HEK293 (cell line): ENCODE data around the gene CLTB.

ENCODE experiments used
- CTCF ChIA-PET: fragments of 350-600 bp; formaldehyde crosslinking; extraction: SDS; loops from one replicate; lab custom pipeline; 2021; ENCODE audit warnings: antibody characterized with exemption; lab: Yijun Ruan, JAX
- POLR2A ChIA-PET: fragments of 300-600 bp; formaldehyde crosslinking; extraction: SDS; loops from one replicate; lab custom pipeline; 2020; ENCODE audit warnings: antibody characterized with exemption, inconsistent platforms; lab: Yijun Ruan, JAX
- H3K27ac ChIP-seq: fragments of 200-500 bp; sonication (Bioruptor generic); 2 replicates; pipeline ENCODE4 v1.5.1; 2014; ENCODE audit warnings: low read depth, low read length, control low read depth, inconsistent platforms; ENCODE audit errors: extremely low read depth
- H3K36me3 ChIP-seq, 2 experiments: fragments of 200-500 bp in 1 of 2; sonication (Bioruptor generic) in 1 of 2; 1 replicate in 1 of 2; 2 replicates in 1 of 2; pipeline ENCODE4 v1.5.1; 2014 to 2017; ENCODE audit warnings: inconsistent platforms in 2 of 2, low read length in 2 of 2; ENCODE audit not compliant: control insufficient read depth in 2 of 2, insufficient read depth in 1 of 2
- H3K4me1 ChIP-seq: fragments of 200-500 bp; sonication (Bioruptor generic); 2 replicates; pipeline ENCODE4 v1.5.1; 2014; ENCODE audit warnings: mild to moderate bottlenecking, low read length, inconsistent platforms; ENCODE audit not compliant: control insufficient read depth, insufficient read depth
- H3K4me3 ChIP-seq: 2 replicates; pipeline ENCODE4 v1.5.1; 2011; ENCODE audit warnings: low read depth, mild to moderate bottlenecking, control low read depth, low read length, moderate library complexity
- H3K9me3 ChIP-seq: fragments of 200-500 bp; sonication (Bioruptor generic); 2 replicates; pipeline ENCODE4 v1.5.1; 2014; ENCODE audit warnings: low read depth, low read length, inconsistent platforms; ENCODE audit not compliant: control insufficient read depth, insufficient read depth
- EGR2 ChIP-seq: fragments of 450-650 bp; formaldehyde crosslinking; IDR thresholded peaks from 2 replicates; pipeline ENCODE4 v1.5.1; 2016; ENCODE audit warnings: low read depth, missing biosample characterization, missing genetic modification characterization
- REPIN1 ChIP-seq: fragments of 450-650 bp; formaldehyde crosslinking; IDR thresholded peaks from 2 replicates; pipeline ENCODE4 v1.5.1; 2017; ENCODE audit warnings: missing biosample characterization, missing genetic modification characterization, low read depth
- SETDB1 ChIP-seq: IDR thresholded peaks from one replicate; pipeline ENCODE4 v1.6.1; 2017; ENCODE audit warnings: mild to moderate bottlenecking, low read length, moderate library complexity, mixed read lengths; ENCODE audit not compliant: insufficient read length
- SP2 ChIP-seq: fragments of 450-650 bp; formaldehyde crosslinking; IDR thresholded peaks from 2 replicates; pipeline ENCODE4 v1.5.1; 2016; ENCODE audit warnings: missing biosample characterization, missing genetic modification characterization
- TRIM28 ChIP-seq: IDR thresholded peaks from 2 replicates; pipeline ENCODE4 v1.6.1; 2011; ENCODE audit warnings: low read length, control low read depth, borderline replicate concordance
- ZBTB1 ChIP-seq: fragments of 450-650 bp; formaldehyde crosslinking; IDR thresholded peaks from 2 replicates; pipeline ENCODE4 v1.5.1; 2016; ENCODE audit warnings: missing biosample characterization, missing genetic modification characterization
- ZBTB20 ChIP-seq: fragments of 450-650 bp; formaldehyde crosslinking; IDR thresholded peaks from 2 replicates; pipeline ENCODE4 v1.5.1; 2016; ENCODE audit warnings: missing biosample characterization, missing genetic modification characterization
- ZBTB8A ChIP-seq: fragments of 450-650 bp; formaldehyde crosslinking; IDR thresholded peaks from 2 replicates; pipeline ENCODE4 v1.5.1; 2016; ENCODE audit warnings: missing biosample characterization, missing genetic modification characterization
- ZFHX2 ChIP-seq: fragments of 450-650 bp; formaldehyde crosslinking; conservative IDR thresholded peaks from 2 replicates; pipeline ENCODE4 v1.5.1; 2016; ENCODE audit warnings: missing biosample characterization, missing genetic modification characterization
- ZNF138 ChIP-seq: fragments of 450-650 bp; formaldehyde crosslinking; IDR thresholded peaks from 2 replicates; pipeline ENCODE4 v1.5.1; 2016; ENCODE audit warnings: missing biosample characterization, missing genetic modification characterization, borderline replicate concordance
- ZNF19 ChIP-seq: fragments of 450-650 bp; formaldehyde crosslinking; IDR thresholded peaks from 2 replicates; pipeline ENCODE4; 2016; ENCODE audit warnings: missing biosample characterization, missing genetic modification characterization, low read depth
- ZNF214 ChIP-seq: fragments of 450-650 bp; formaldehyde crosslinking; IDR thresholded peaks from 2 replicates; pipeline ENCODE4 v1.5.1; 2017; ENCODE audit warnings: missing biosample characterization, mild to moderate bottlenecking, missing genetic modification characterization, borderline replicate concordance
- ZNF223 ChIP-seq: fragments of 450-650 bp; formaldehyde crosslinking; IDR thresholded peaks from 2 replicates; pipeline ENCODE4 v1.5.1; 2016; ENCODE audit warnings: missing biosample characterization, missing genetic modification characterization
- ZNF335 ChIP-seq: fragments of 450-650 bp; formaldehyde crosslinking; conservative IDR thresholded peaks from 2 replicates; pipeline ENCODE4 v1.5.1; 2016; ENCODE audit warnings: missing biosample characterization, missing genetic modification characterization
- ZNF423 ChIP-seq: fragments of 450-650 bp; formaldehyde crosslinking; IDR thresholded peaks from 2 replicates; pipeline ENCODE4 v1.5.1; 2016; ENCODE audit warnings: missing biosample characterization, missing genetic modification characterization
- ZNF549 ChIP-seq: fragments of 450-650 bp; IDR thresholded peaks from 2 replicates; pipeline ENCODE4 v1.5.1; 2018; ENCODE audit warnings: missing biosample characterization, missing genetic modification characterization, mild to moderate bottlenecking, inconsistent platforms, moderate library complexity
- ZNF596 ChIP-seq: fragments of 450-650 bp; IDR thresholded peaks from 2 replicates; pipeline ENCODE4 v1.5.0; 2018; ENCODE audit warnings: missing biosample characterization, mild to moderate bottlenecking, missing genetic modification characterization, moderate library complexity
- ZNF600 ChIP-seq: fragments of 450-650 bp; formaldehyde crosslinking; IDR thresholded peaks from 2 replicates; pipeline ENCODE4 v1.5.1; 2016; ENCODE audit warnings: missing biosample characterization, missing genetic modification characterization
- ZNF624 ChIP-seq: fragments of 450-650 bp; formaldehyde crosslinking; IDR thresholded peaks from 2 replicates; pipeline ENCODE4 v1.5.1; 2017; ENCODE audit warnings: missing biosample characterization, missing genetic modification characterization
- ZXDB ChIP-seq: fragments of 450-650 bp; formaldehyde crosslinking; IDR thresholded peaks from 2 replicates; pipeline ENCODE4 v1.5.1; 2016; ENCODE audit warnings: missing biosample characterization, missing genetic modification characterization
- TF ChIP-seq, protein P1 (sequence below): fragments of 450-650 bp; formaldehyde crosslinking; IDR thresholded peaks from 2 replicates; pipeline ENCODE4 v1.5.1; 2017; ENCODE audit warnings: missing biosample characterization, missing genetic modification characterization
- TF ChIP-seq, protein P2 (sequence below): fragments of 450-650 bp; formaldehyde crosslinking; IDR thresholded peaks from 2 replicates; pipeline ENCODE4 v1.5.1; 2017; ENCODE audit warnings: missing biosample characterization, missing genetic modification characterization
- TF ChIP-seq, protein P3 (sequence below): fragments of 450-650 bp; IDR thresholded peaks from 2 replicates; pipeline ENCODE4 v1.5.1; 2018; ENCODE audit warnings: missing biosample characterization, mild to moderate bottlenecking, missing genetic modification characterization
- TF ChIP-seq, protein P4 (sequence below): fragments of 450-650 bp; formaldehyde crosslinking; IDR thresholded peaks from 2 replicates; pipeline ENCODE4 v1.5.1; 2016; ENCODE audit warnings: missing biosample characterization, missing genetic modification characterization
- TF ChIP-seq, protein P5 (sequence below): fragments of 450-650 bp; formaldehyde crosslinking; IDR thresholded peaks from 2 replicates; pipeline ENCODE4 v1.5.1; 2017; ENCODE audit warnings: missing biosample characterization, missing genetic modification characterization
- TF ChIP-seq, protein P6 (sequence below): fragments of 450-650 bp; formaldehyde crosslinking; IDR thresholded peaks from 2 replicates; pipeline ENCODE4 v1.5.1; 2016; ENCODE audit warnings: missing biosample characterization, missing genetic modification characterization

CLTB gene, protein sequence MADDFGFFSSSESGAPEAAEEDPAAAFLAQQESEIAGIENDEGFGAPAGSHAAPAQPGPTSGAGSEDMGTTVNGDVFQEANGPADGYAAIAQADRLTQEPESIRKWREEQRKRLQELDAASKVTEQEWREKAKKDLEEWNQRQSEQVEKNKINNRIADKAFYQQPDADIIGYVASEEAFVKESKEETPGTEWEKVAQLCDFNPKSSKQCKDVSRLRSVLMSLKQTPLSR

DNA sequence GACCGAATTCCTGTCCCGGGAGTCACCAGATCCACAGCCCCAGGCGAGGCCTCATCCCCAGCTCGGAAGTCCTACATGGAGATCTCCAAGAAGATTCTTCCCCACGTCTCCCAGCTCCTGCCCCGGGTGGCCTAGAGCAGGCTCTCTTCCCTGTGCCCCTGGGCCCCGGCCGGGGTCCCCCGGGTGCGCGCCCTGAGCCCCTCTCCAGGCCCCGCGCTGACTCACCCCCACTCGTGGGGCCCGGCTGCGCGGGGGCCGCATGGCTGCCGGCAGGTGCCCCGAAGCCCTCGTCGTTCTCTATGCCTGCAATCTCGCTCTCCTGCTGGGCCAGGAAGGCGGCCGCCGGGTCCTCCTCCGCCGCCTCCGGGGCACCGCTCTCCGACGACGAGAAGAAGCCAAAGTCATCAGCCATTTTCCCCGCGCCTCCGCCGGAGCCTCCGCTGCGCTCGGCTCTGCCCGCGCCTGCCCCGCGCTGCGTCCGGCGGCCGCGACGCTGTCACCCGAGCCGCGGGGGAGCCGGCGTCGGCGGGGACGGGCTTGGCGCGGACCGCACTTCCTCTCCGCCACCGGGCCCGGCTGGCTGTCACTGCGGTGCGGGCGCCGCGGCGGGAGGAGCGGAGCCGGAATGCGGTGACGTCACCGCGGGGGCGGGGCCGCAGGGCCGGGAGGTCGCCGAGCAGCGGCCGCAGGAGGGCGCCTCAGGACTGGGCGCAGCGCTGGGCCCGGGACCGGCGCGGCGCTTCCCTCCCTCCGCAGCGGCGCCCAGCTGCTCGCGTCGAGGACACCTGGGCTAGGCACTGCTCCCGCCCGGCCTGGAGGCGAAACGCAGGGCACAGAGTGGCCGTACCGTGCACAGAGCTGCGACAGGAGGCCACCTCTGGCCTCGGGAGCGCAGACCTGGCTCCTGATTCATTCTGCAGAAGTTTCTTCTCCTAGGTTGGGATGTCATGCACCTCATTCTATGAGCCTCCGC, at the start of gene CLTB:
Gene CLTB (minus strand): TSS at position 588 of the 973 bp plus-strand sequence. CDS start 176 bp downstream, at position 412.
- H3K9me3 ChIP-seq = no peaks in the 10 kb centered on the region
- H3K36me3 ChIP-seq = peaks cover 0 to 5% of the 10 kb centered on the region in 2 experiments; a peak in 1 of 3 replicates
- no peaks in the 10 kb centered on the region for H3K4me1 ChIP-seq
- peak within 1 kb of the TSS; percentile 77 for H3K4me3 ChIP-seq
- H3K27ac ChIP-seq = peak within 1 kb of the TSS; percentile 66; the same call in 1 of the 2 replicates
- ChIA-PET POLR2A (interaction anchor here (0.8 to 3.2 kb wide), 6 partner anchors 10 to 244 kb away, joined by 3 to 14 read pairs (median 5); partner anchors contain the start of genes FAF2 and RNF44), CTCF (interaction anchor here (0.5 to 5.2 kb wide), 17 partner anchors 10 to 254 kb away, joined by 3 to 43 read pairs (median 3); partner anchors contain the start of genes FAF2 and RNF44)
- TF ChIP-seq ZNF335 (tag by site-specific recombination) (peak; percentile 72), TRIM28 (peak; percentile 90; the same call in 1 of the 2 replicates), ZNF214 (tag by site-specific recombination) (no peak), ZNF624 (no peak), SETDB1 (peak; percentile 56), ZNF19 (tag by site-specific recombination) (no peak), REPIN1 (tag by site-specific recombination) (no peak; the same call in 1 of the 2 replicates), ZBTB8A (tag by site-specific recombination) (peak; percentile 95), ZNF423 (peak; percentile 47; the same call in 1 of the 2 replicates), ZNF138 (tag by site-specific recombination) (no peak), ZBTB1 (tag by site-specific recombination) (no peak), SP2 (tag by site-specific recombination) (no peak), ZNF600 (tag by site-specific recombination) (peak; percentile 55; the same call in 1 of the 2 replicates), EGR2 (tag by site-specific recombination) (peak; percentile 45; the same call in 1 of the 2 replicates), ZNF223 (tag by site-specific recombination) (no peak), ZFHX2 (tag by site-specific recombination) (peak; percentile 81), ZNF549 (tag by site-specific recombination) (no peak), ZXDB (tag by site-specific recombination) (0 out of 2 replicates have a peak, but pooled peaks have one; percentile 21), ZBTB20 (tag by site-specific recombination) (peak; percentile 73), ZNF596 (tag by site-specific recombination) (peak; percentile 35; the same call in 1 of the 2 replicates)
- TF ChIP-seq, protein P1, sequence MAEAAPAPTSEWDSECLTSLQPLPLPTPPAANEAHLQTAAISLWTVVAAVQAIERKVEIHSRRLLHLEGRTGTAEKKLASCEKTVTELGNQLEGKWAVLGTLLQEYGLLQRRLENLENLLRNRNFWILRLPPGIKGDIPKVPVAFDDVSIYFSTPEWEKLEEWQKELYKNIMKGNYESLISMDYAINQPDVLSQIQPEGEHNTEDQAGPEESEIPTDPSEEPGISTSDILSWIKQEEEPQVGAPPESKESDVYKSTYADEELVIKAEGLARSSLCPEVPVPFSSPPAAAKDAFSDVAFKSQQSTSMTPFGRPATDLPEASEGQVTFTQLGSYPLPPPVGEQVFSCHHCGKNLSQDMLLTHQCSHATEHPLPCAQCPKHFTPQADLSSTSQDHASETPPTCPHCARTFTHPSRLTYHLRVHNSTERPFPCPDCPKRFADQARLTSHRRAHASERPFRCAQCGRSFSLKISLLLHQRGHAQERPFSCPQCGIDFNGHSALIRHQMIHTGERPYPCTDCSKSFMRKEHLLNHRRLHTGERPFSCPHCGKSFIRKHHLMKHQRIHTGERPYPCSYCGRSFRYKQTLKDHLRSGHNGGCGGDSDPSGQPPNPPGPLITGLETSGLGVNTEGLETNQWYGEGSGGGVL (tag by site-specific recombination) = 0 out of 2 replicates have a peak, but pooled peaks have one; percentile 20
- TF ChIP-seq, protein P2, sequence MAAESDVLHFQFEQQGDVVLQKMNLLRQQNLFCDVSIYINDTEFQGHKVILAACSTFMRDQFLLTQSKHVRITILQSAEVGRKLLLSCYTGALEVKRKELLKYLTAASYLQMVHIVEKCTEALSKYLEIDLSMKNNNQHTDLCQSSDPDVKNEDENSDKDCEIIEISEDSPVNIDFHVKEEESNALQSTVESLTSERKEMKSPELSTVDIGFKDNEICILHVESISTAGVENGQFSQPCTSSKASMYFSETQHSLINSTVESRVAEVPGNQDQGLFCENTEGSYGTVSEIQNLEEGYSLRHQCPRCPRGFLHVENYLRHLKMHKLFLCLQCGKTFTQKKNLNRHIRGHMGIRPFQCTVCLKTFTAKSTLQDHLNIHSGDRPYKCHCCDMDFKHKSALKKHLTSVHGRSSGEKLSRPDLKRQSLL (tag by site-specific recombination) = no peak
- TF ChIP-seq, protein P3, sequence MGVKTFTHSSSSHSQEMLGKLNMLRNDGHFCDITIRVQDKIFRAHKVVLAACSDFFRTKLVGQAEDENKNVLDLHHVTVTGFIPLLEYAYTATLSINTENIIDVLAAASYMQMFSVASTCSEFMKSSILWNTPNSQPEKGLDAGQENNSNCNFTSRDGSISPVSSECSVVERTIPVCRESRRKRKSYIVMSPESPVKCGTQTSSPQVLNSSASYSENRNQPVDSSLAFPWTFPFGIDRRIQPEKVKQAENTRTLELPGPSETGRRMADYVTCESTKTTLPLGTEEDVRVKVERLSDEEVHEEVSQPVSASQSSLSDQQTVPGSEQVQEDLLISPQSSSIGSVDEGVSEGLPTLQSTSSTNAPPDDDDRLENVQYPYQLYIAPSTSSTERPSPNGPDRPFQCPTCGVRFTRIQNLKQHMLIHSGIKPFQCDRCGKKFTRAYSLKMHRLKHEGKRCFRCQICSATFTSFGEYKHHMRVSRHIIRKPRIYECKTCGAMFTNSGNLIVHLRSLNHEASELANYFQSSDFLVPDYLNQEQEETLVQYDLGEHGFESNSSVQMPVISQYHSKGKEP = peak; percentile 81
- TF ChIP-seq, protein P4, sequence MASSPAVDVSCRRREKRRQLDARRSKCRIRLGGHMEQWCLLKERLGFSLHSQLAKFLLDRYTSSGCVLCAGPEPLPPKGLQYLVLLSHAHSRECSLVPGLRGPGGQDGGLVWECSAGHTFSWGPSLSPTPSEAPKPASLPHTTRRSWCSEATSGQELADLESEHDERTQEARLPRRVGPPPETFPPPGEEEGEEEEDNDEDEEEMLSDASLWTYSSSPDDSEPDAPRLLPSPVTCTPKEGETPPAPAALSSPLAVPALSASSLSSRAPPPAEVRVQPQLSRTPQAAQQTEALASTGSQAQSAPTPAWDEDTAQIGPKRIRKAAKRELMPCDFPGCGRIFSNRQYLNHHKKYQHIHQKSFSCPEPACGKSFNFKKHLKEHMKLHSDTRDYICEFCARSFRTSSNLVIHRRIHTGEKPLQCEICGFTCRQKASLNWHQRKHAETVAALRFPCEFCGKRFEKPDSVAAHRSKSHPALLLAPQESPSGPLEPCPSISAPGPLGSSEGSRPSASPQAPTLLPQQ = peak; percentile 92
- TF ChIP-seq, protein P5, sequence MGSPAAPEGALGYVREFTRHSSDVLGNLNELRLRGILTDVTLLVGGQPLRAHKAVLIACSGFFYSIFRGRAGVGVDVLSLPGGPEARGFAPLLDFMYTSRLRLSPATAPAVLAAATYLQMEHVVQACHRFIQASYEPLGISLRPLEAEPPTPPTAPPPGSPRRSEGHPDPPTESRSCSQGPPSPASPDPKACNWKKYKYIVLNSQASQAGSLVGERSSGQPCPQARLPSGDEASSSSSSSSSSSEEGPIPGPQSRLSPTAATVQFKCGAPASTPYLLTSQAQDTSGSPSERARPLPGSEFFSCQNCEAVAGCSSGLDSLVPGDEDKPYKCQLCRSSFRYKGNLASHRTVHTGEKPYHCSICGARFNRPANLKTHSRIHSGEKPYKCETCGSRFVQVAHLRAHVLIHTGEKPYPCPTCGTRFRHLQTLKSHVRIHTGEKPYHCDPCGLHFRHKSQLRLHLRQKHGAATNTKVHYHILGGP (tag by site-specific recombination) = no peak
- TF ChIP-seq, protein P6, sequence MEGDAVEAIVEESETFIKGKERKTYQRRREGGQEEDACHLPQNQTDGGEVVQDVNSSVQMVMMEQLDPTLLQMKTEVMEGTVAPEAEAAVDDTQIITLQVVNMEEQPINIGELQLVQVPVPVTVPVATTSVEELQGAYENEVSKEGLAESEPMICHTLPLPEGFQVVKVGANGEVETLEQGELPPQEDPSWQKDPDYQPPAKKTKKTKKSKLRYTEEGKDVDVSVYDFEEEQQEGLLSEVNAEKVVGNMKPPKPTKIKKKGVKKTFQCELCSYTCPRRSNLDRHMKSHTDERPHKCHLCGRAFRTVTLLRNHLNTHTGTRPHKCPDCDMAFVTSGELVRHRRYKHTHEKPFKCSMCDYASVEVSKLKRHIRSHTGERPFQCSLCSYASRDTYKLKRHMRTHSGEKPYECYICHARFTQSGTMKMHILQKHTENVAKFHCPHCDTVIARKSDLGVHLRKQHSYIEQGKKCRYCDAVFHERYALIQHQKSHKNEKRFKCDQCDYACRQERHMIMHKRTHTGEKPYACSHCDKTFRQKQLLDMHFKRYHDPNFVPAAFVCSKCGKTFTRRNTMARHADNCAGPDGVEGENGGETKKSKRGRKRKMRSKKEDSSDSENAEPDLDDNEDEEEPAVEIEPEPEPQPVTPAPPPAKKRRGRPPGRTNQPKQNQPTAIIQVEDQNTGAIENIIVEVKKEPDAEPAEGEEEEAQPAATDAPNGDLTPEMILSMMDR (tag by site-specific recombination) = peak; percentile 75
